ENCODE results near the gene GGTLC1. TPM values are rescaled to one million over a fixed set of nuclear protein-coding genes. Genes with fewer than 3 reads are reported as not detected.
A peak's percentile ranks its signal among the peaks of the same experiment; 100 is the strongest.

The GGTLC1 gene
- total and polyA plus RNA-seq, 9 donors, result 0.17 TPM; not detected in 8

- Histone ChIP-seq H3K4me1 (ENCODE audit: control insufficient read depth, insufficient read depth, low read length) (no peaks in the 10 kb centered on the region), H3K9me3 (replicated peaks; ENCODE audit: control insufficient read depth, low read depth, low read length) (no peaks in the 10 kb centered on the region), H3K27me3 (ENCODE audit: control insufficient read depth, insufficient read depth, low read length) (no peaks in the 10 kb centered on the region), H3K27ac (ENCODE audit: low read length) (no peak overlapping the region), H3K36me3 (ENCODE audit: control insufficient read depth, insufficient read depth, low read length) (no peaks in the 10 kb centered on the region), H3K4me3 (ENCODE audit: low read length) (no peak overlapping the region)
- no peak for DNase-seq
Measured at GRCh38 chr20:23939641-23940040, 48.9 kb downstream of the GGTLC1 start.

GRCh38 chr20:23939063-23939462, 49.5 kb downstream of the GGTLC1 start:
- 51% methylated on average over 2 of the region's 2 CpGs for WGBS (ENCODE audit: insufficient coverage)
- Histone ChIP-seq H3K4me3 (ENCODE audit: low read length) (no peak overlapping the region), H3K9me3 (replicated peaks; ENCODE audit: control insufficient read depth, low read depth, low read length) (no peaks in the 10 kb centered on the region), H3K27me3 (ENCODE audit: control insufficient read depth, insufficient read depth, low read length) (no peaks in the 10 kb centered on the region), H3K4me1 (ENCODE audit: control insufficient read depth, insufficient read depth, low read length) (no peaks in the 10 kb centered on the region), H3K27ac (ENCODE audit: low read length) (no peak overlapping the region), H3K36me3 (ENCODE audit: control insufficient read depth, insufficient read depth, low read length) (no peaks in the 10 kb centered on the region)
- no peak for DNase-seq

- H3K27me3 ChIP-seq (ENCODE audit: control insufficient read depth, insufficient read depth, low read length), result no peaks in the 10 kb centered on the region
- WGBS (ENCODE audit: insufficient coverage), result 63% methylated on average over 2 of the region's 2 CpGs
- H3K27ac ChIP-seq (ENCODE audit: low read length), result no peak overlapping the region
- H3K4me3 ChIP-seq (ENCODE audit: low read length), result no peak overlapping the region
- no peaks in the 10 kb centered on the region for H3K9me3 ChIP-seq (replicated peaks; ENCODE audit: control insufficient read depth, low read depth, low read length)
- H3K36me3 ChIP-seq (ENCODE audit: control insufficient read depth, insufficient read depth, low read length), result no peaks in the 10 kb centered on the region
- no peaks in the 10 kb centered on the region for H3K4me1 ChIP-seq (ENCODE audit: control insufficient read depth, insufficient read depth, low read length)
- DNase-seq, result no peak
Measured at GRCh38 chr20:23938118-23938438, 50.5 kb downstream of the GGTLC1 start.

GRCh38 chr20:23937303-23938117, 51.1 kb downstream of the GGTLC1 start:
- no peaks in the 10 kb centered on the region for H3K4me1 ChIP-seq (ENCODE audit: control insufficient read depth, insufficient read depth, low read length)
- no peaks in the 10 kb centered on the region for H3K27me3 ChIP-seq (ENCODE audit: control insufficient read depth, insufficient read depth, low read length)
- no peak overlapping the region for H3K4me3 ChIP-seq (ENCODE audit: low read length)
- no peaks in the 10 kb centered on the region for H3K9me3 ChIP-seq (replicated peaks; ENCODE audit: control insufficient read depth, low read depth, low read length)
- WGBS (ENCODE audit: insufficient coverage), result 0% methylated on average over 1 of the region's 3 CpGs
- DNase-seq, result peak; percentile 62
- no peaks in the 10 kb centered on the region for H3K36me3 ChIP-seq (ENCODE audit: control insufficient read depth, insufficient read depth, low read length)
- H3K27ac ChIP-seq (ENCODE audit: low read length), result no peak overlapping the region

Other genes with a start within 250 kb of the GGTLC1 start
- not detected for gene CST1, start 237.8 kb downstream of the GGTLC1 start, total RNA-seq
- not detected for gene CST1, start 237.8 kb downstream of the GGTLC1 start, polyA plus RNA-seq (ENCODE audit: insufficient read depth in 1 of 8, insufficient read length in 8 of 8, low replicate concordance in 1 of 8)
- gene CST2, start 162.1 kb downstream of the GGTLC1 start, total RNA-seq, result not detected
- gene CST2, start 162.1 kb downstream of the GGTLC1 start, polyA plus RNA-seq (ENCODE audit: insufficient read depth in 1 of 8, insufficient read length in 8 of 8, low replicate concordance in 1 of 8), result not detected
- gene CST5, start 109.0 kb downstream of the GGTLC1 start, total RNA-seq, result not detected
- gene CST5, start 109.0 kb downstream of the GGTLC1 start, polyA plus RNA-seq (ENCODE audit: insufficient read depth in 1 of 8, insufficient read length in 8 of 8, low replicate concordance in 1 of 8), result not detected

Measured in muscle of leg (tissue), 11 donors.